Astrocyte (in vitro differentiated cells and primary cell): ENCODE results near the gene CLK4. TPM values are rescaled to one million over a fixed set of nuclear protein-coding genes. Genes with fewer than 3 reads are reported as not detected.

Experiments
- DNase-seq: peaks from one replicate; pipeline ENCODE4 v3.0.0-alpha.2; 2010; ENCODE audit warnings: low read depth
- FAIRE-seq: peaks from 2 replicates; lab custom pipeline; 2011; peaks lifted over from hg19 to GRCh38; lab: Jason Lieb, UNC
- H2AFZ ChIP-seq: 2 replicates; pipeline ENCODE4 v1.6.0; 2012; ENCODE audit warnings: low read depth, low read length, inconsistent platforms
- H3K27ac ChIP-seq: 2 replicates; pipeline ENCODE4 v1.5.1; 2011; ENCODE audit warnings: low read depth, low read length, inconsistent platforms
- H3K27me3 ChIP-seq: 2 replicates; pipeline ENCODE4 v1.6.0; 2011; ENCODE audit warnings: low read length, inconsistent platforms; ENCODE audit not compliant: insufficient read depth
- H3K36me3 ChIP-seq: 2 replicates; pipeline ENCODE4 v1.5.1; 2011; ENCODE audit warnings: low read length, inconsistent platforms; ENCODE audit not compliant: insufficient read depth
- H3K4me1 ChIP-seq: 2 replicates; pipeline ENCODE4 v1.5.1; 2011; ENCODE audit warnings: low read length, inconsistent platforms; ENCODE audit not compliant: insufficient read depth
- H3K4me2 ChIP-seq: 2 replicates; pipeline ENCODE4 v1.6.0; 2012; ENCODE audit warnings: low read length, inconsistent platforms
- H3K4me3 ChIP-seq: 2 replicates; pipeline ENCODE4 v1.5.1; 2011; ENCODE audit warnings: low read depth, mild to moderate bottlenecking, low read length, inconsistent platforms; ENCODE audit not compliant: insufficient read depth
- H3K79me2 ChIP-seq: 2 replicates; pipeline ENCODE4 v1.6.0; 2012; ENCODE audit warnings: mild to moderate bottlenecking, low read length, inconsistent platforms; ENCODE audit not compliant: insufficient read depth
- H3K9ac ChIP-seq: 2 replicates; pipeline ENCODE4 v1.6.0; 2012; ENCODE audit warnings: mild to moderate bottlenecking, low read length, inconsistent platforms
- H3K9me3 ChIP-seq: 2 replicates; pipeline ENCODE4 v1.5.1; 2012; ENCODE audit warnings: low read depth, mild to moderate bottlenecking, low read length, inconsistent platforms; ENCODE audit not compliant: insufficient read depth
- H4K20me1 ChIP-seq: 2 replicates; pipeline ENCODE4 v1.6.0; 2012; ENCODE audit warnings: low read length, inconsistent platforms; ENCODE audit not compliant: insufficient read depth
- H3K27ac Mint-ChIP-seq: one replicate; pipeline ENCODE4 v1.8.0; 2021; ENCODE audit warnings: mild to moderate bottlenecking, mixed read lengths; ENCODE audit not compliant: unreplicated experiment
- H3K27me3 Mint-ChIP-seq: one replicate; pipeline ENCODE4 v1.8.0; 2021; ENCODE audit warnings: low read depth, mixed read lengths; ENCODE audit not compliant: unreplicated experiment
- H3K36me3 Mint-ChIP-seq: one replicate; pipeline ENCODE4 v1.8.0; 2021; ENCODE audit warnings: low read depth, mixed read lengths; ENCODE audit not compliant: unreplicated experiment
- H3K4me1 Mint-ChIP-seq: one replicate; pipeline ENCODE4 v1.8.0; 2021; ENCODE audit warnings: low read depth, mixed read lengths; ENCODE audit not compliant: unreplicated experiment
- H3K4me3 Mint-ChIP-seq: one replicate; pipeline ENCODE4 v1.8.0; 2021; ENCODE audit warnings: mild to moderate bottlenecking, moderate library complexity, mixed read lengths; ENCODE audit not compliant: unreplicated experiment
- H3K9me3 Mint-ChIP-seq: one replicate; pipeline ENCODE4 v1.8.0; 2021; ENCODE audit warnings: mild to moderate bottlenecking, mixed read lengths; ENCODE audit not compliant: unreplicated experiment
- CTCF ChIP-seq: IDR thresholded peaks from 2 replicates; pipeline ENCODE4 v1.5.1; 2011; ENCODE audit warnings: low read depth, mild to moderate bottlenecking, inconsistent platforms, low read length, moderate library complexity; ENCODE audit not compliant: insufficient read depth
- EZH2 ChIP-seq: IDR thresholded peaks from 2 replicates; pipeline ENCODE4 v1.6.1; 2012; ENCODE audit warnings: mild to moderate bottlenecking, low read length, inconsistent platforms; ENCODE audit not compliant: insufficient read depth
- total RNA-seq: library from RNA; stranded (reverse); gene quantifications from 2 replicates; pipeline ENCODE4 v1.2.1, GENCODE V29; 2021

The CLK4 gene
- total RNA-seq, 1 donor from 2014 or later, result 16.5 TPM

GRCh38 chr5:178576591-178577351 lies 50.1 kb downstream of the CLK4 start:
- Histone ChIP-seq H3K27me3 (peaks cover 7% of the 10 kb centered on the region), H2AFZ (peak overlapping the region; percentile 18), H3K36me3 (no peaks in the 10 kb centered on the region), H3K9me3 (no peaks in the 10 kb centered on the region), H3K9ac (no peak overlapping the region), H3K27ac (no peak overlapping the region), H3K4me1 (no peaks in the 10 kb centered on the region), H4K20me1 (no peaks in the 10 kb centered on the region), H3K79me2 (no peaks in the 10 kb centered on the region), H3K4me2 (peak overlapping the region; percentile 39), H3K4me3 (no peak overlapping the region)
- Mint-ChIP-seq H3K4me3 (no peak overlapping the region), H3K36me3 (peaks cover 3% of the 10 kb centered on the region), H3K27ac (no peak overlapping the region), H3K9me3 (peaks cover 11% of the 10 kb centered on the region), H3K4me1 (no peaks in the 10 kb centered on the region), H3K27me3 (peaks cover 64% of the 10 kb centered on the region)
- DNase-seq, result no peak
- no peak for FAIRE-seq
- TF ChIP-seq EZH2, result no peak
- no peak for TF ChIP-seq CTCF

GRCh38 chr5:178573216-178573615 lies 53.6 kb downstream of the CLK4 start:
- peaks cover 14% of the 10 kb centered on the region for H3K9me3 Mint-ChIP-seq
- no peaks in the 10 kb centered on the region for H3K4me1 ChIP-seq
- no peak overlapping the region for H3K9ac ChIP-seq
- H3K27ac Mint-ChIP-seq, result no peak overlapping the region
- H3K4me3 ChIP-seq, result no peak overlapping the region
- peaks cover 7% of the 10 kb centered on the region for H3K27me3 ChIP-seq
- no peaks in the 10 kb centered on the region for H4K20me1 ChIP-seq
- H3K27me3 Mint-ChIP-seq, result peaks cover 39% of the 10 kb centered on the region
- no peaks in the 10 kb centered on the region for H3K36me3 ChIP-seq
- no peak overlapping the region for H3K4me3 Mint-ChIP-seq
- peaks cover 3% of the 10 kb centered on the region for H3K36me3 Mint-ChIP-seq
- H3K4me2 ChIP-seq, result no peak overlapping the region
- no peak overlapping the region for H3K27ac ChIP-seq
- H3K79me2 ChIP-seq, result no peaks in the 10 kb centered on the region
- TF ChIP-seq CTCF, result no peak
- no peak for TF ChIP-seq EZH2
- no peaks in the 10 kb centered on the region for H3K4me1 Mint-ChIP-seq
- no peaks in the 10 kb centered on the region for H3K9me3 ChIP-seq
- DNase-seq (no peak), FAIRE-seq (no peak)
- no peak overlapping the region for H2AFZ ChIP-seq

- H3K27me3 Mint-ChIP-seq, result peaks cover 33% of the 10 kb centered on the region
- Histone ChIP-seq H3K4me2 (no peak overlapping the region), H3K36me3 (no peaks in the 10 kb centered on the region), H3K9me3 (no peaks in the 10 kb centered on the region), H3K27ac (no peak overlapping the region), H3K79me2 (no peaks in the 10 kb centered on the region), H2AFZ (no peak overlapping the region), H3K27me3 (peaks cover 7% of the 10 kb centered on the region), H3K4me1 (no peaks in the 10 kb centered on the region), H3K9ac (no peak overlapping the region), H4K20me1 (no peaks in the 10 kb centered on the region), H3K4me3 (no peak overlapping the region)
- peaks cover 3% of the 10 kb centered on the region for H3K36me3 Mint-ChIP-seq
- no peak overlapping the region for H3K4me3 Mint-ChIP-seq
- FAIRE-seq (no peak), DNase-seq (no peak)
- no peak overlapping the region for H3K27ac Mint-ChIP-seq
- no peaks in the 10 kb centered on the region for H3K4me1 Mint-ChIP-seq
- peaks cover 14% of the 10 kb centered on the region for H3K9me3 Mint-ChIP-seq
- TF ChIP-seq CTCF (no peak), EZH2 (no peak)
These were observed 54.2 kb downstream of the CLK4 start for GRCh38 chr5:178572617-178573016.
